HG03045 (cell line): Measurements from ENCODE around the gene SLC5A2.
"Not testable (repeated sequence)": the region's sequence is repeated elsewhere in the genome, so short reads cannot be mapped to it uniquely, and the experiment has no call there.

Source experiments
- ATAC-seq: cut with Tn5 transposase; IDR thresholded peaks from one replicate; pipeline ENCODE4 v1.9.1; 2021; ENCODE audit warnings: mild to moderate bottlenecking, moderate library complexity; ENCODE audit not compliant: unreplicated experiment

Gene SLC5A2

GRCh38 chr16:31523768-31524167 is 40.8 kb downstream of the SLC5A2 start:
- not testable (repeated sequence) for ATAC-seq

- no peak for ATAC-seq
Measured at GRCh38 chr16:31525113-31525512, 42.2 kb downstream of the SLC5A2 start.

GRCh38 chr16:31527734-31528274 is 44.9 kb downstream of the SLC5A2 start, which contains the start of gene AHSP:
Gene AHSP (plus strand): TSS chr16:31527900. CDS start chr16:31528140, 240 bp downstream.
- no peak for ATAC-seq

DNA sequence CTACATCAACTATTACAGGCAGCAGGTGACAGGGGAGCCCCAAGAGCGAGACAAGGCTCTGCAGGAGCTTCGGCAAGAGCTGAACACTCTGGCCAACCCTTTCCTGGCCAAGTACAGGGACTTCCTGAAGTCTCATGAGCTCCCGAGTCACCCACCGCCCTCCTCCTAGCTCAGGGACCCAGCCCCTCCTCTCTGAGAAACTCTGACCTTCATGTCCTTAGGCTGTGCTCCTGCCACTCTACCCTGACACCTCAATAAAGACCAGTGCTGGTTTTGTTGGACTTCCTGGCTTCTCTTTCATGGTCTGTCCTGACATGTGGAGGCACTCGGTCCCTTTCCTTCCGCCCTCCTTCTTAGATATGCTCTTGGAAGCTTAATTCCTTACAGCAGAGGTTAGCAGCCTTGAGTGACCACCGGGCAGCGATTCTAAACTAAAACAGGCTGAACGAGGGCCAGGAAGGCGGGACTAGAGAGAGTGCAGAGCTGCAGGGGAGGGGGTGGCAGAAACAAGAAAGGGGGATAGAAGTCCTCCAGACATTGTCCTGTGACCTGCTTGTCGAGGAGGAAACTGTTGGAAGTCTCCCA is 45.7 kb downstream of the SLC5A2 start:
- no peak for ATAC-seq

DNA sequence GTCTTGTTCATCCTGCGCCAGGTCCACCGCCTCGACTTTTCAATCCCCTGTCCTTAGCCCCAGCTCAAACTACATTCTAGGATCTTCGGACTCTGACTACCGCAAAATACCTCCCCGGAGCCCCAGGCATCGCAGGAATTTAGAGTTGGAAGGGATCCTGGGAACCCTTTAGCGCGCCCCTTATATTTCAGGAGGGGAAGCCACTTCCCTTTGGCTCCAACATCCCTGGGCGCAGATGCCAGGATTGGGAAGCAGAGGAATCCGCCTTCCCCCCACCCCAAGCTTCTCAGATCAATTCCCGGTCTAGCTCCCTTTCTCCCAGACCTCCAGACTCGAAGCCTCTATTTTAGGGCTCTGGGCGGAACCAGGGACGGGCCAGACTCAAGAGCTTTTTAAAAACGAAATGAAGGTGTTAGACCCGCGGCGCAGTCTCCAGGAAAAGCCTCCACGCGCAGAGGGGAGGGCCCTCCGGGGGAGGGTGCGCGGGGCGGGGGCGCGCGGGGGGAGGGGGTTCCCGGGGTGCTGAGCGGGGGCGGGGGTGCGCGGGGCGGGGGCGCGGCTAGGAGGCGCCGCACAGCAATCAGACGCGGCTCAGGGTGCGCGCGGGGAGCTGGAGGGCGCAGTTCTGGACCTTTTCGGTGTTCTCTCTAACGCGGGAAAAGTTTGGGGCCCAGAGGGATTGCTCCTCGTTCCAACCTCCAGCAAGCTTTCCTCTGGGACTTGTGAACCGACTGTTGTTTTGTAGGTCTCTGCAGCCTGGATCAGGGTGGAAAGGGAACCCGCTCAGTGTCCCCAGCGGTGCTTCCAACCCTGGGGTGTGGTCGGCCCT is 46.4 kb downstream of the SLC5A2 start:
- ATAC-seq, result no peak

- no peak for ATAC-seq
Measured at GRCh38 chr16:31529937-31530312, 47.0 kb downstream of the SLC5A2 start.

GRCh38 chr16:31530405-31530804 is 47.5 kb downstream of the SLC5A2 start:
- no peak for ATAC-seq

DNA sequence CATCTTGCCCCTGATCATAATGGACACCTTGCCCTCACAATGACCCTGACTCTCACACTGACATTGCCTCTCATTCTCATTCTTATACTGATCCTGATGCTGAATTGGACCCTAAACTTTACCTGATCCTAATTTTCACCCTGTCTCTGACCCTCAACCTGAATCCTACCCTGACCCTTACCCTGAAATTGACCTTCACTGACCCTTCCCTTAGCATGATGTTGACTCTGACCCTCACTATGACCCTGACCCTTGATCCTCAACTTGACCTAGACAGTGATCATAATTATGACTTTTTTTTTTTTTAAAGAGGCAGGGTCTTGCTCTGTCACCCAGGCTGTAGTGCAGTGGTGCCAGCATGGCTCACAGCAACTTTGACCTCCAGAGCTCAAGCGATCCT is 48.2 kb downstream of the SLC5A2 start:
- no peak for ATAC-seq

- ATAC-seq, result no peak
Measured at GRCh38 chr16:31532120-31532519, 49.2 kb downstream of the SLC5A2 start.

DNA sequence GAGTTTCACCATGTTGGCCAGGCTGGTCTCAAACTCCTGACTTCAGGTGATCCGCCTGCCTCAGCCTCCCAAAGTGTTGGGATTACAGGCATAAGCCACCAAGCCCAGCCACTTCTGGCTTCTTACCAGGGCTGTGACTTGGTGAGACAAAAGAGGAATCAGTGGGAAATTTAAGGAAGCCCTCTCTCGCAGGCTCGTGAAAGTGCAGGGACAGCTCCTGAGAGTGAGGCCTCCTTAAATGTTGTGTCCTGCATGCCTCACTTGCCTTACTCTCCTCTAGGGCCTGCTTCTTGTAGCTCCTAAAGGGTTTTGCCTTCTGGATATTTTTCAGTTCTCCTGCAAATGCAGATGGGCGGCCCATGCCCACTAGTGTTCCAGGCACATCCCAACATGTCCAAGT is 50.0 kb downstream of the SLC5A2 start:
- ATAC-seq, result no peak

DNA sequence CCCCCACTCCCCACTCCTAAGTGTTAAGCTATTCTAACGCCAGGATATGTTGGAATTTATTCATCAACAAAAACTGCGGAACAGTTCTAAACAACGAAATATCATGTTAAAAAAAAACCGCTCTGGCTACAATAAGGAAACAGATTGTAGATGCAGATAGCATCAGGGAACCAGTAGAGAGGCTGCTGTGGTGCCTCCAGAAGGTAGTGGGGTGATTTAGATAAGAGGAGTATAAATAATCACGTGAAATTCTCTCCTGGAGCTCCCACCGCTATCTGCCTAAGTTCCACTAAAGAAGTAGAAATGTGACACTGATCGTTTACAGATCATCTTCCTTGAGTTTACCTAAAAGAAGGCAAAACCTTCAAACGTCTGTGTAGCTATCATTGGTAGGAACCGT is 52.8 kb downstream of the SLC5A2 start:
- no peak for ATAC-seq

DNA sequence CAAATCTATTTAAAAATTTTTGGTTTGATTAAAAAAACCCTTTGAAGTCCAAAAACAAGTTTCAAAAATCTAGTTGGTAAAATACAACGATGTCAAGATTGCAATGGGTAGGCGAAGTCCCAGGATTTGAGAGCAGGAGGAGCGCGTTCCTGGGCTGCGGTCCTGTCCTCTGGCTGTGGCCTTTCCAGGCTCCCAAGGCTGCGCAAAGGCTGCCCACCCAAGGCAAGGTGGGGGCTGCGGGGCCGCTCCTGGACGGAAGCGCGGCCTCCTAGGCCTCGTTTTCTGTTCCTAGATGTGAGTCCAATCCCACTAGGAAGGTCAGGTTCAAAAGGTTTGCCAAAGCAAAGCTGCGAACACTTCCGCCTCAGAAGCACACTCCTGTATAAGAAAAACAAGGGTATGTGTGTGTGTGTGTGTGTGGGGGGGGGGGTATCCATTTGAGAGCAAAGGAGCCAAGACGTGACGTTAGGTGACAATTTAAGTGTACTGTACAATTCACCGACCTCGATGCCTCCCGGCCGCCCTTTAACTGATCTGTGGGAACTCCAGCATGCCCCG is 54.0 kb downstream of the SLC5A2 start:
- no peak for ATAC-seq

- ATAC-seq, result no peak
Measured at GRCh38 chr16:31537362-31538242, 54.7 kb downstream of the SLC5A2 start.

DNA sequence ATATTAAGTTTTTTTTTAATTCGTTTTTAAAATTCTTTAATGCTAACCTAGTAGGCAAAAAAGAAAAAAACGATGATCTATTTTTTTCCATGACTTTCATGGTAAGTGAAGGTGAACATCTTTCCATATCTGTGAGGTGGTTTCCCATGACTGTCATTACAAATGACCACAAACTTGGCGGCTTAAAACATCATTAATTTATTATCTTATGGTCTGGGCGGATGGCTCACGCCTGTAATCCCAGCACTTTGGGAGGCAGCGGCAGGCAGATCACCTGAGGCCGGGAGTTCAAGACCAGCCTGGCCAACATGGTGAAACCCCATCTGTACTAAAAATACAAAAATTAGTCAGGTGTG is 55.3 kb downstream of the SLC5A2 start:
- not testable (repeated sequence) for ATAC-seq

GRCh38 chr16:31539762-31540161 is 56.8 kb downstream of the SLC5A2 start:
- ATAC-seq, result not testable (repeated sequence)
